ENCODE measurements around the gene ATPAF1. TPM values are rescaled to one million over a fixed set of nuclear protein-coding genes. Genes with fewer than 3 reads are reported as not detected.
"Not testable (repeated sequence)": the region's sequence is repeated elsewhere in the genome, so short reads cannot be mapped to it uniquely, and the experiment has no call there.

ATPAF1 gene
- total RNA-seq, 1 donor from 2014 or later = 42.7 TPM

DNA sequence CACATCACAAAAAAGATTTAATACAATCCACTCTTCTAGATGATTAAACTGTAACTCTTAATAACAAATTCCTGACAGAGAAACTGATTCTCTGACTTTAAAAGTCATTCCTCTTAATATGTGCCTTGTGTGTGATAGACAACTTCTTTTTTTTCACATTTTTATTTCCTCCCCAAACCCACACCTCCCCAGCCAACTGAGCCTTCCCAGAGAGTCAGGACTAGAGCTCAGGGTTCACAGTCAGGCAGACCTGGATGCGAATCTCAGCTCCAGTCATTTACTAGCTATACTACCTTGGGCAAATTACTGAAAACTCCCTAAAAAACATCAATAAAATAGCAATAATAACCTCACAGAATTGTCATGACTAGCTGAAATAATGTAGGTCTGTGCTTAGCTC lies 14.2 kb downstream of the ATPAF1 start:
- no peak overlapping the region for H3K4me3 Mint-ChIP-seq (ENCODE audit: low read depth)
- intact Hi-C loops (cut with micrococcal nuclease) = loop anchor here (5.0 kb wide), 1 partner anchor 37 kb away; the partner anchor contains the start of gene MOB3C
- peaks cover 25% of the 10 kb centered on the region for H3K4me1 Mint-ChIP-seq (ENCODE audit: low read depth)
- peaks cover 24% of the 10 kb centered on the region for H3K9me3 Mint-ChIP-seq
- no peaks in the 10 kb centered on the region for H3K27me3 Mint-ChIP-seq (ENCODE audit: low read depth)
- H3K27ac Mint-ChIP-seq = peak overlapping the region; percentile 70
- peaks cover 76% of the 10 kb centered on the region for H3K36me3 Mint-ChIP-seq (ENCODE audit: low read depth)
- no peak for DNase-seq (ENCODE audit: low spot score)

- intact Hi-C loops (cut with micrococcal nuclease) = loop anchor here (2.0 to 5.0 kb wide), 3 partner anchors 15 to 73 kb away; partner anchors contain the start of genes ATPAF1 and MOB3C
- no peak for DNase-seq (ENCODE audit: low spot score)
- H3K9me3 Mint-ChIP-seq = peaks cover 24% of the 10 kb centered on the region
- no peaks in the 10 kb centered on the region for H3K27me3 Mint-ChIP-seq (ENCODE audit: low read depth)
- H3K4me1 Mint-ChIP-seq (ENCODE audit: low read depth) = peaks cover 25% of the 10 kb centered on the region
- no peak overlapping the region for H3K4me3 Mint-ChIP-seq (ENCODE audit: low read depth)
- peaks cover 76% of the 10 kb centered on the region for H3K36me3 Mint-ChIP-seq (ENCODE audit: low read depth)
- peak overlapping the region; percentile 70 for H3K27ac Mint-ChIP-seq
These were observed 14.7 kb downstream of the ATPAF1 start for GRCh38 chr1:46653405-46653958.

DNA sequence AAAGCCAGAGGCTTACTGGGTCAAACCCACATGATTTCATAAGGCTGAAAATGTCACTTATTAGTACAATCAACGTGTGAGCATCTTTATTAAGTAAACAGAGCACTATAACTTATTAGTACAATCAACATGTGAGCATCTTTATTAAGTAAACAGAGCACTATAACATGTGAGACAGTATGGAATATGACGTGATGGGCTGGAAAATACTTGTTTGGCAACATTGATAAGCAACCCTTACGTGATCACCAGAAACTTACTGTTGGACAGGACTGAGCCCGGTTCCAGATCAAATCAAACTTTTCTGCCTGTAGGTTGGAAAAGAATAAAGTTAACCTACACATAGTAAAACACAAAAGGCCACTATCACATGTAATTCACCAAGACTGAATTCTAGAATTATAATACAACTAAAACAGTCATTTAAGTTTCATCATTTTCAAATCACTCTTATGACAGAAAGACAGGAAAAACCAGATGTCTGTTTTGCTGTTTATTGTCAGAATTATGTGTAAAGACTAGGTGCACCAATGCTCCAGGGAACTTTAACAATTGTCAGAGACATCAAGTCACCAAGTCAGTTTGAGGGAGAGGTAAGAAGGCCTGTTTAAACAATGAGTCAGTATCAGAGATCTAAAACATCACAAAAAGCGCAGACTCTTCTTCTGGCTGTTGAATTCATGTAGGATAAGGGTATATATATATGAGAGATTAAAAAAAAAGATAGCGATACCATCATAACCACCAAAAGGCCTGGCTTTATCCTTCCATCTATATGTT lies 15.7 kb downstream of the ATPAF1 start:
- H3K4me3 Mint-ChIP-seq (ENCODE audit: low read depth) = no peak overlapping the region
- H3K27ac Mint-ChIP-seq = peak overlapping the region; percentile 70
- intact Hi-C loops (cut with micrococcal nuclease) = loop anchor here (2.0 to 5.0 kb wide), 3 partner anchors 16 to 72 kb away; partner anchors contain the start of genes ATPAF1 and MOB3C
- no peak for DNase-seq (ENCODE audit: low spot score)
- H3K4me1 Mint-ChIP-seq (ENCODE audit: low read depth) = peaks cover 24% of the 10 kb centered on the region
- peaks cover 25% of the 10 kb centered on the region for H3K9me3 Mint-ChIP-seq
- H3K36me3 Mint-ChIP-seq (ENCODE audit: low read depth) = peaks cover 75% of the 10 kb centered on the region
- H3K27me3 Mint-ChIP-seq (ENCODE audit: low read depth) = no peaks in the 10 kb centered on the region

- not testable (repeated sequence) for H3K27ac Mint-ChIP-seq; H3K4me3 Mint-ChIP-seq (ENCODE audit: low read depth); DNase-seq (ENCODE audit: low spot score); H3K27me3 Mint-ChIP-seq (ENCODE audit: low read depth)
- intact Hi-C loops (cut with micrococcal nuclease) = loop anchor here (5.0 kb wide), 1 partner anchor 34 kb away; the partner anchor contains the start of gene MOB3C
- Mint-ChIP-seq H3K9me3 (peaks cover 31% of the 10 kb centered on the region), H3K4me1 (ENCODE audit: low read depth) (peaks cover 32% of the 10 kb centered on the region), H3K36me3 (ENCODE audit: low read depth) (peaks cover 78% of the 10 kb centered on the region)
These were observed 17.0 kb downstream of the ATPAF1 start for GRCh38 chr1:46651152-46651551.

- no peaks in the 10 kb centered on the region for H3K27me3 Mint-ChIP-seq (ENCODE audit: low read depth)
- H3K36me3 Mint-ChIP-seq (ENCODE audit: low read depth) = peaks cover 72% of the 10 kb centered on the region
- no peak overlapping the region for H3K4me3 Mint-ChIP-seq (ENCODE audit: low read depth)
- no peak for DNase-seq (ENCODE audit: low spot score)
- peaks cover 31% of the 10 kb centered on the region for H3K9me3 Mint-ChIP-seq
- H3K4me1 Mint-ChIP-seq (ENCODE audit: low read depth) = peaks cover 32% of the 10 kb centered on the region
- no peak overlapping the region for H3K27ac Mint-ChIP-seq
- intact Hi-C loops (cut with micrococcal nuclease) = loop anchor here (5.0 kb wide), 1 partner anchor 33 kb away; the partner anchor contains the start of gene MOB3C
These were observed 17.7 kb downstream of the ATPAF1 start for GRCh38 chr1:46650491-46650890.

GRCh38 chr1:46649764-46650163 lies 18.4 kb downstream of the ATPAF1 start:
- no peak for DNase-seq (ENCODE audit: low spot score)
- H3K4me3 Mint-ChIP-seq (ENCODE audit: low read depth) = no peak overlapping the region
- H3K36me3 Mint-ChIP-seq (ENCODE audit: low read depth) = peaks cover 70% of the 10 kb centered on the region
- no peaks in the 10 kb centered on the region for H3K27me3 Mint-ChIP-seq (ENCODE audit: low read depth)
- peaks cover 32% of the 10 kb centered on the region for H3K4me1 Mint-ChIP-seq (ENCODE audit: low read depth)
- peaks cover 27% of the 10 kb centered on the region for H3K9me3 Mint-ChIP-seq
- H3K27ac Mint-ChIP-seq = no peak overlapping the region
- intact Hi-C loops (cut with micrococcal nuclease) = loop anchor here (5.0 kb wide), 1 partner anchor 32 kb away; the partner anchor contains the start of gene MOB3C

- peaks cover 56% of the 10 kb centered on the region for H3K36me3 Mint-ChIP-seq (ENCODE audit: low read depth)
- peaks cover 16% of the 10 kb centered on the region for H3K4me1 Mint-ChIP-seq (ENCODE audit: low read depth)
- no peak for DNase-seq (ENCODE audit: low spot score)
- intact Hi-C loops (cut with micrococcal nuclease) = no loop called here
- H3K9me3 Mint-ChIP-seq = peaks cover 25% of the 10 kb centered on the region
- H3K27ac Mint-ChIP-seq = no peak overlapping the region
- H3K4me3 Mint-ChIP-seq (ENCODE audit: low read depth) = no peak overlapping the region
- no peaks in the 10 kb centered on the region for H3K27me3 Mint-ChIP-seq (ENCODE audit: low read depth)
These were observed 20.6 kb downstream of the ATPAF1 start for GRCh38 chr1:46647611-46648010.

- peaks cover 25% of the 10 kb centered on the region for H3K9me3 Mint-ChIP-seq
- no peak for DNase-seq (ENCODE audit: low spot score)
- peaks cover 55% of the 10 kb centered on the region for H3K36me3 Mint-ChIP-seq (ENCODE audit: low read depth)
- H3K4me3 Mint-ChIP-seq (ENCODE audit: low read depth) = no peak overlapping the region
- H3K27me3 Mint-ChIP-seq (ENCODE audit: low read depth) = no peaks in the 10 kb centered on the region
- no peak overlapping the region for H3K27ac Mint-ChIP-seq
- intact Hi-C loops (cut with micrococcal nuclease) = no loop called here
- peaks cover 10% of the 10 kb centered on the region for H3K4me1 Mint-ChIP-seq (ENCODE audit: low read depth)
These were observed 21.3 kb downstream of the ATPAF1 start for GRCh38 chr1:46646844-46647243.

GRCh38 chr1:46646331-46646730 lies 21.8 kb downstream of the ATPAF1 start:
- H3K4me3 Mint-ChIP-seq (ENCODE audit: low read depth) = no peak overlapping the region
- peaks cover 55% of the 10 kb centered on the region for H3K36me3 Mint-ChIP-seq (ENCODE audit: low read depth)
- H3K27me3 Mint-ChIP-seq (ENCODE audit: low read depth) = no peaks in the 10 kb centered on the region
- H3K27ac Mint-ChIP-seq = no peak overlapping the region
- peaks cover 25% of the 10 kb centered on the region for H3K9me3 Mint-ChIP-seq
- DNase-seq (ENCODE audit: low spot score) = no peak
- peaks cover 9% of the 10 kb centered on the region for H3K4me1 Mint-ChIP-seq (ENCODE audit: low read depth)
- intact Hi-C loops (cut with micrococcal nuclease) = no loop called here

DNA sequence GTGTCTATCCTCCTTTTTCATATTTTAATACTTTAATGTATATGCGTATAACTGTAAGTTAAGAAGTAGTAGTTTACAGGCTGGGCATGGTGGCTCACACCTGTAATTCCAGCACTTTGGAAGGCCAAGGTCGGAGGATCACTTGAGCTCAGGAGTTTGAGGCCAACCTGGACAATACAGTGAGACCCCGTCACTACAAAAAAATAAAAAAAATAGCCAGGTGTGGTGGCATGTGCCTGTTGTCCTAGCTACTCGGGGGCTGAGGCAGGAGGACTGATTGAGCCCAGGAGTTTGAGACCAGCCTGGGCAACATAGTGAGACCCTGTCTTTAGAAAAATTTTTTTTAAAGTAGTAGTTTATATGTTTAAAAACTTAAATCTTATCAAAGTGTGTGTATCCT lies 22.3 kb downstream of the ATPAF1 start:
- H3K4me3 Mint-ChIP-seq (ENCODE audit: low read depth) = no peak overlapping the region
- DNase-seq (ENCODE audit: low spot score) = no peak
- intact Hi-C loops (cut with micrococcal nuclease) = no loop called here
- H3K27ac Mint-ChIP-seq = no peak overlapping the region
- H3K27me3 Mint-ChIP-seq (ENCODE audit: low read depth) = no peaks in the 10 kb centered on the region
- H3K9me3 Mint-ChIP-seq = peaks cover 24% of the 10 kb centered on the region
- peaks cover 51% of the 10 kb centered on the region for H3K36me3 Mint-ChIP-seq (ENCODE audit: low read depth)
- peaks cover 9% of the 10 kb centered on the region for H3K4me1 Mint-ChIP-seq (ENCODE audit: low read depth)

- Mint-ChIP-seq H3K4me3 (ENCODE audit: low read depth) (no peak overlapping the region), H3K27me3 (ENCODE audit: low read depth) (no peaks in the 10 kb centered on the region), H3K4me1 (ENCODE audit: low read depth) (peaks cover 9% of the 10 kb centered on the region), H3K9me3 (peaks cover 7% of the 10 kb centered on the region), H3K27ac (no peak overlapping the region), H3K36me3 (ENCODE audit: low read depth) (peaks cover 42% of the 10 kb centered on the region)
- DNase-seq (ENCODE audit: low spot score) = no peak
- intact Hi-C loops (cut with micrococcal nuclease) = no loop called here
These were observed 24.8 kb downstream of the ATPAF1 start for GRCh38 chr1:46643368-46643775.

- intact Hi-C loops (cut with micrococcal nuclease) = no loop called here
These were observed 26.0 kb downstream of the ATPAF1 start for GRCh38 chr1:46642115-46642680.

GRCh38 chr1:46639547-46639946 lies 28.6 kb downstream of the ATPAF1 start:
- no peak overlapping the region for H3K4me3 Mint-ChIP-seq (ENCODE audit: low read depth)
- peaks cover 41% of the 10 kb centered on the region for H3K36me3 Mint-ChIP-seq (ENCODE audit: low read depth)
- intact Hi-C loops (cut with micrococcal nuclease) = no loop called here
- H3K27ac Mint-ChIP-seq = no peak overlapping the region
- peaks cover 11% of the 10 kb centered on the region for H3K4me1 Mint-ChIP-seq (ENCODE audit: low read depth)
- no peaks in the 10 kb centered on the region for H3K9me3 Mint-ChIP-seq
- no peaks in the 10 kb centered on the region for H3K27me3 Mint-ChIP-seq (ENCODE audit: low read depth)
- DNase-seq (ENCODE audit: low spot score) = no peak

More at GRCh38 chr1:46642115-46642680, 26.0 kb downstream of the ATPAF1 start:
- Mint-ChIP-seq H3K27ac (no peak overlapping the region), H3K4me3 (ENCODE audit: low read depth) (no peak overlapping the region), H3K4me1 (ENCODE audit: low read depth) (peaks cover 5% of the 10 kb centered on the region), H3K27me3 (ENCODE audit: low read depth) (no peaks in the 10 kb centered on the region), H3K9me3 (peaks cover 3% of the 10 kb centered on the region), H3K36me3 (ENCODE audit: low read depth) (peaks cover 35% of the 10 kb centered on the region)
- no peak for DNase-seq (ENCODE audit: low spot score)

All from activated T-helper 2 cell treated with anti-CD3 and anti-CD28 coated beads, Interferon-gamma antibody, Interleukin-2, Interleukin-4, amounts not matched to agents 10 μg/mL and 5 μg/mL and 100 μg/mL, durations not matched to agents 14 hours and 24 hours and 36 hours (primary cell).